MCF 10A (cell line): ENCODE results near the gene CD177. TPM values are rescaled to one million over a fixed set of nuclear protein-coding genes. Genes with fewer than 3 reads are reported as not detected.

Experiments
- BruUV-seq: library from RNA; stranded (reverse); fragments of 400-500 nt; replicated peaks from 2 replicates; lab custom pipeline; 2021; lab: Mats Ljungman, UMichigan
- CTCF ChIA-PET: fragments of 300-600 bp; sonication (Branson Sonifier 250); formaldehyde crosslinking; extraction: SDS; loops from one replicate; lab custom pipeline; 2021; ENCODE audit warnings: antibody characterized with exemption, inconsistent platforms; lab: Yijun Ruan, JAX
- POLR2A ChIA-PET: fragments of 300-600, 350-650 bp; sonication (Branson Sonifier 250); formaldehyde crosslinking; extraction: SDS; loops from one replicate; lab custom pipeline; 2020; ENCODE audit warnings: antibody characterized with exemption, inconsistent platforms; lab: Yijun Ruan, JAX
- DNase-seq: peaks from one replicate; pipeline ENCODE4 v3.0.0-alpha.2; 2018; ENCODE audit not compliant: unreplicated experiment
- H3K27ac Mint-ChIP-seq: one replicate; pipeline ENCODE4 v1.8.0; 2022; ENCODE audit warnings: mild to moderate bottlenecking, low read depth, mixed read lengths; ENCODE audit not compliant: unreplicated experiment
- H3K27me3 Mint-ChIP-seq: one replicate; pipeline ENCODE4 v1.8.0; 2022; ENCODE audit warnings: mixed read lengths; ENCODE audit not compliant: insufficient read depth, unreplicated experiment
- H3K36me3 Mint-ChIP-seq: one replicate; pipeline ENCODE4 v1.8.0; 2022; ENCODE audit warnings: mild to moderate bottlenecking, moderate library complexity, mixed read lengths; ENCODE audit not compliant: insufficient read depth, unreplicated experiment
- H3K4me1 Mint-ChIP-seq: one replicate; pipeline ENCODE4 v1.8.0; 2022; ENCODE audit warnings: mixed read lengths; ENCODE audit not compliant: insufficient read depth, unreplicated experiment
- H3K4me3 Mint-ChIP-seq: one replicate; pipeline ENCODE4 v1.8.0; 2022; ENCODE audit warnings: mild to moderate bottlenecking, moderate library complexity, mixed read lengths; ENCODE audit not compliant: unreplicated experiment
- H3K9me3 Mint-ChIP-seq: one replicate; pipeline ENCODE4 v1.8.0; 2022; ENCODE audit warnings: mixed read lengths; ENCODE audit not compliant: unreplicated experiment
- CTCF ChIP-seq: fragments of 200-600 bp; IDR thresholded peaks from one replicate; pipeline ENCODE4 v1.8.0; 2022; ENCODE audit warnings: antibody characterized with exemption, mild to moderate bottlenecking; ENCODE audit not compliant: unreplicated experiment
- intact Hi-C: fragments of 100-400 bp; cut with micrococcal nuclease; formaldehyde crosslinking; loops from 2 replicates; pipeline ENCODE4 v1.14.1; 2022
- total RNA-seq: library from RNA; stranded (reverse); gene quantifications from 2 replicates; pipeline ENCODE4 v1.2.3, GENCODE V29; 2022

Gene CD177
- total RNA-seq, 1 experiment from 2014 or later, result 0.26 TPM

- ChIA-PET POLR2A (interaction anchor here (0.7 kb wide), 1 partner anchor 132 kb away, joined by 4 read pairs; no protein-coding TSS in a partner anchor), CTCF (interaction anchor here (0.6 to 1.0 kb wide), 2 partner anchors 137 to 747 kb away, joined by 3 read pairs; no protein-coding TSS in a partner anchor)
- intact Hi-C loops, result no loop called here
- peaks cover 8% of the 10 kb centered on the region for H3K27me3 Mint-ChIP-seq
- no peaks in the 10 kb centered on the region for H3K36me3 Mint-ChIP-seq
- H3K27ac Mint-ChIP-seq, result no peak overlapping the region
- H3K4me1 Mint-ChIP-seq, result no peaks in the 10 kb centered on the region
- H3K9me3 Mint-ChIP-seq, result peaks cover 6% of the 10 kb centered on the region
- no peak overlapping the region for H3K4me3 Mint-ChIP-seq
- no TSS peak for BruUV-seq
- no peak for DNase-seq
- TF ChIP-seq CTCF, result no peak
These were observed 44.0 kb upstream of the CD177 start for GRCh38 chr19:43309466-43309865.

- Mint-ChIP-seq H3K36me3 (no peaks in the 10 kb centered on the region), H3K4me1 (no peaks in the 10 kb centered on the region), H3K4me3 (no peak overlapping the region), H3K27ac (no peak overlapping the region), H3K9me3 (peaks cover 6% of the 10 kb centered on the region), H3K27me3 (peaks cover under 1% of the 10 kb centered on the region)
- ChIA-PET POLR2A (no interaction called here), CTCF (interaction anchor here (1.1 to 3.2 kb wide), 2 partner anchors 8 to 116 kb away, joined by 3 to 15 read pairs; no protein-coding TSS in a partner anchor)
- no peak for TF ChIP-seq CTCF
- no peak for DNase-seq
- intact Hi-C loops, result no loop called here
- no TSS peak for BruUV-seq
These were observed 43.3 kb upstream of the CD177 start for GRCh38 chr19:43310221-43310620.

GRCh38 chr19:43311256-43311655 lies 42.2 kb upstream of the CD177 start:
- CTCF ChIA-PET, result interaction anchor here (0.6 to 3.2 kb wide), 7 partner anchors 9 to 1534 kb away, joined by 3 to 15 read pairs (median 3); no protein-coding TSS in a partner anchor
- POLR2A ChIA-PET, result interaction anchor here (0.6 kb wide), 1 partner anchor 216 kb away, joined by 4 read pairs; no protein-coding TSS in a partner anchor
- H3K36me3 Mint-ChIP-seq, result no peaks in the 10 kb centered on the region
- H3K4me3 Mint-ChIP-seq, result no peak overlapping the region
- no peaks in the 10 kb centered on the region for H3K27me3 Mint-ChIP-seq
- DNase-seq, result no peak
- TF ChIP-seq CTCF, result no peak
- intact Hi-C loops, result no loop called here
- no TSS peak for BruUV-seq
- H3K4me1 Mint-ChIP-seq, result no peaks in the 10 kb centered on the region
- H3K9me3 Mint-ChIP-seq, result peaks cover 6% of the 10 kb centered on the region
- H3K27ac Mint-ChIP-seq, result no peak overlapping the region

- no peak overlapping the region for H3K4me3 Mint-ChIP-seq
- BruUV-seq, result no TSS peak
- intact Hi-C loops, result no loop called here
- H3K9me3 Mint-ChIP-seq, result peaks cover 6% of the 10 kb centered on the region
- peaks cover 4% of the 10 kb centered on the region for H3K4me1 Mint-ChIP-seq
- DNase-seq, result no peak
- ChIA-PET POLR2A (interaction anchor here (0.6 to 0.7 kb wide), 2 partner anchors 32 to 216 kb away, joined by 3 to 4 read pairs; no protein-coding TSS in a partner anchor), CTCF (interaction anchor here (0.6 to 3.2 kb wide), 6 partner anchors 9 to 1534 kb away, joined by 3 to 15 read pairs (median 4); no protein-coding TSS in a partner anchor)
- H3K36me3 Mint-ChIP-seq, result no peaks in the 10 kb centered on the region
- no peak for TF ChIP-seq CTCF
- no peaks in the 10 kb centered on the region for H3K27me3 Mint-ChIP-seq
- H3K27ac Mint-ChIP-seq, result no peak overlapping the region
These were observed 41.8 kb upstream of the CD177 start for GRCh38 chr19:43311706-43312105.
